Esophagus squamous epithelium (tissue), 5 donors: ENCODE results near the gene SLC45A1. TPM values are rescaled to one million over a fixed set of nuclear protein-coding genes. Genes with fewer than 3 reads are reported as not detected.
A peak's percentile ranks its signal among the peaks of the same experiment; 100 is the strongest.

Source experiments
- DNase-seq: peaks from one replicate; lab custom pipeline; 2025; lab: John Stamatoyannopoulos, UW
- H3K27ac ChIP-seq, 4 donors: fragments of 200-600 bp; sonication (generic); one replicate each; pipeline ENCODE4 v1.5.1; 2016 to 2019; ENCODE audit warnings: mild to moderate bottlenecking in 1 of 4
- H3K27me3 ChIP-seq, 4 donors: fragments of 200-600 bp; sonication (generic); 1 replicate in 3 of 4; 2 replicates in 1 of 4; pipeline versions ENCODE4 v1.5.1 to v1.6.0; 2017 to 2021; ENCODE audit warnings: antibody characterized with exemption in 1 of 4
- H3K36me3 ChIP-seq, 3 donors: fragments of 200-600 bp; sonication (generic); one replicate each; pipeline ENCODE4 v1.5.1; 2016 to 2019
- H3K4me1 ChIP-seq, 3 donors: fragments of 200-600 bp; sonication (generic); one replicate each; pipeline ENCODE4 v1.5.1; 2017 to 2019
- H3K4me3 ChIP-seq, 4 donors: fragments of 200-600 bp; sonication (generic); 1 replicate in 3 of 4; 2 replicates in 1 of 4; pipeline ENCODE4 v1.5.1; 2016 to 2019; ENCODE audit warnings: mild to moderate bottlenecking in 2 of 4, moderate library complexity in 1 of 4
- H3K9me3 ChIP-seq, 3 donors: fragments of 200-600 bp; sonication (generic); one replicate each; pipeline ENCODE4 v1.5.1; 2016 to 2019
- POLR2A ChIP-seq, 4 donors: fragments of 450-650 bp; IDR thresholded peaks; one replicate each; pipeline ENCODE4 v1.6.1; 2017; ENCODE audit warnings: antibody characterized with exemption in 4 of 4, mild to moderate bottlenecking in 4 of 4, moderate library complexity in 3 of 4
- WGBS, 2 donors: methylation state at CpG; one replicate each; pipeline ENCODE4 v1.1.5; 2018; 5-methylcytosine and 5-hydroxymethylcytosine counted together
- intact Hi-C: fragments of 100-400 bp; cut with DNase I; formaldehyde crosslinking; loops from one replicate; pipeline ENCODE4 v1.15.0; 2022
- total RNA-seq, 4 donors: library from RNA; depleted of rRNA; stranded (reverse); fragments of >200 nt; gene quantifications; one replicate each; pipeline ENCODE4 v1.1.0, GENCODE V29; 2016
- TF ChIP-seq, protein P1 (sequence below), 6 experiments: fragments of 450-650 bp in 4 of 6; fragments of 200-600 bp in 2 of 6; sonication (generic) in 2 of 6; IDR thresholded peaks; one replicate each; pipeline ENCODE4 v1.5.1; 2016 to 2019; ENCODE audit warnings: antibody characterized with exemption in 6 of 6, mild to moderate bottlenecking in 4 of 6, moderate library complexity in 4 of 6
- donor health status: DM: yes; HTN: yes; CAD: no.

The SLC45A1 gene
- total RNA-seq, 4 donors from 2014 or later, result 0.13 to 3.4 (median 0.81) TPM

DNA sequence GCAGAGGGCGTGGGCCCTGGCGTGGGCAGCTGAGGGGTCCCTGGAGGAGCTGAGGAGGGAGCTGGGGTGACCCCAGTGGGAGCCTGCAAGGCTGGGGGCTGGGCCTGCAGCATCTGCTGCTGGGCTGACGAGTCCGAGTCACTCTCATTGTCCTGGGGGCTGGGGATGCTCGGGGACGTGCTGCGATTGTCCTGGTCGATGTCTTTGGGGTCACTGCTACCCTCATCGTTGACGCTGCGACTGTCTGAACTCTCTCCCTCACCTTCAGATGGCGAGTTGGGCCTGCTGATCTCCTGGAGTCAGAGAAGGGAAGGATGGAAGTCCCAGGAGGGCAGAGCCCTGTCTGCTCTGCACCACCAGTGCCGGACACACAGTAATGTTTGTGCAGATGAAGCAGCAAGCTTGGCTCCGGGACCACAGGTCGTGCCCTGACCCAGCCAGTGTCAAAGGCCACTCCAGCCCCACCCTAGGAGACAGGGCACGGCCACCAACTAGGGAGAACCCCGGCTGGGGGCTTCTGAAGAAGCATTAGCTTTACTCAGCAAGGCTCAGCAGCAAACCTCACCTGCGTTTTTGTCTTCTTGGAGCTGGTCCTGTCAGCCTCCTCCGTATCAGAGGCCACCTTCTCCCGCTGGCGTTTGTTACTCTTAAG, 43.4 kb downstream of the SLC45A1 start:
- no peak overlapping the region for H3K4me3 ChIP-seq
- peaks cover 57 to 100% (median 62%) of the 10 kb centered on the region in 3 donors for H3K36me3 ChIP-seq
- peaks cover 20 to 51% (median 26%) of the 10 kb centered on the region in 3 donors for H3K4me1 ChIP-seq
- no peak for DNase-seq
- WGBS, 2 donors, result 40 to 94% methylated on average over 1 to 19 of the region's 21 CpGs
- TF ChIP-seq, protein P1, sequence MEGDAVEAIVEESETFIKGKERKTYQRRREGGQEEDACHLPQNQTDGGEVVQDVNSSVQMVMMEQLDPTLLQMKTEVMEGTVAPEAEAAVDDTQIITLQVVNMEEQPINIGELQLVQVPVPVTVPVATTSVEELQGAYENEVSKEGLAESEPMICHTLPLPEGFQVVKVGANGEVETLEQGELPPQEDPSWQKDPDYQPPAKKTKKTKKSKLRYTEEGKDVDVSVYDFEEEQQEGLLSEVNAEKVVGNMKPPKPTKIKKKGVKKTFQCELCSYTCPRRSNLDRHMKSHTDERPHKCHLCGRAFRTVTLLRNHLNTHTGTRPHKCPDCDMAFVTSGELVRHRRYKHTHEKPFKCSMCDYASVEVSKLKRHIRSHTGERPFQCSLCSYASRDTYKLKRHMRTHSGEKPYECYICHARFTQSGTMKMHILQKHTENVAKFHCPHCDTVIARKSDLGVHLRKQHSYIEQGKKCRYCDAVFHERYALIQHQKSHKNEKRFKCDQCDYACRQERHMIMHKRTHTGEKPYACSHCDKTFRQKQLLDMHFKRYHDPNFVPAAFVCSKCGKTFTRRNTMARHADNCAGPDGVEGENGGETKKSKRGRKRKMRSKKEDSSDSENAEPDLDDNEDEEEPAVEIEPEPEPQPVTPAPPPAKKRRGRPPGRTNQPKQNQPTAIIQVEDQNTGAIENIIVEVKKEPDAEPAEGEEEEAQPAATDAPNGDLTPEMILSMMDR (IDR thresholded peaks at IDR 0.05), result no peak
- no peak for TF ChIP-seq POLR2A (IDR thresholded peaks at IDR 0.05)
- no peaks in the 10 kb centered on the region for H3K9me3 ChIP-seq
- H3K27me3 ChIP-seq, result no peaks in the 10 kb centered on the region
- intact Hi-C loops, result no loop called here
- H3K27ac ChIP-seq, result peak overlapping the region in 1 of 4 donors; percentile 6

DNA sequence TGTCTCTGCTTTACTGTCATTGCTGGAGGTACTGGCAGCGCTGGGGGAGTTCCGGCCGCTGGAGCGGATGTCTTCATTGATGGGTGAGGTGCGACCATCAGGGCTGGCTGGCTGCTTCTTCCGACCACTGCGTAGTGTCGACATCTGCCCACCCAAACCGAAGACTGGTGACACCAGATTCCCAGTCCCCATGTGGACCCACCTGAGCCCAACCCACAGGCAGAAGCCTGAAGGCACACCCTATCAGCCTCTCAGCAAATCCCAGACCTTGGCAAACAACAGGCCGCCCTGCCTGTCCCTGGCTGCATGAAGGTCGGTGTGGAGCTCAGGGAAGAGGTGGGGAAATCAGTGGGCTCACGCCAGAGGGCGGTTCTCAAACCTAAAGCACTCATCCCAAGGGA, 44.8 kb downstream of the SLC45A1 start:
- TF ChIP-seq, protein P1 (IDR thresholded peaks at IDR 0.05), result no peak
- no peak for TF ChIP-seq POLR2A (IDR thresholded peaks at IDR 0.05)
- H3K9me3 ChIP-seq, result no peaks in the 10 kb centered on the region
- H3K27ac ChIP-seq, result peak overlapping the region in 3 of 4 donors; percentile 75 to 84 (median 75)
- H3K27me3 ChIP-seq, result no peaks in the 10 kb centered on the region
- H3K4me1 ChIP-seq, result peaks cover 20 to 59% (median 32%) of the 10 kb centered on the region in 3 donors
- 75 to 87% methylated on average over 1 to 5 of the region's 13 CpGs for WGBS, 2 donors
- no peak for DNase-seq
- intact Hi-C loops, result no loop called here
- H3K36me3 ChIP-seq, result peaks cover 49 to 89% (median 51%) of the 10 kb centered on the region in 3 donors
- H3K4me3 ChIP-seq, result no peak overlapping the region

DNA sequence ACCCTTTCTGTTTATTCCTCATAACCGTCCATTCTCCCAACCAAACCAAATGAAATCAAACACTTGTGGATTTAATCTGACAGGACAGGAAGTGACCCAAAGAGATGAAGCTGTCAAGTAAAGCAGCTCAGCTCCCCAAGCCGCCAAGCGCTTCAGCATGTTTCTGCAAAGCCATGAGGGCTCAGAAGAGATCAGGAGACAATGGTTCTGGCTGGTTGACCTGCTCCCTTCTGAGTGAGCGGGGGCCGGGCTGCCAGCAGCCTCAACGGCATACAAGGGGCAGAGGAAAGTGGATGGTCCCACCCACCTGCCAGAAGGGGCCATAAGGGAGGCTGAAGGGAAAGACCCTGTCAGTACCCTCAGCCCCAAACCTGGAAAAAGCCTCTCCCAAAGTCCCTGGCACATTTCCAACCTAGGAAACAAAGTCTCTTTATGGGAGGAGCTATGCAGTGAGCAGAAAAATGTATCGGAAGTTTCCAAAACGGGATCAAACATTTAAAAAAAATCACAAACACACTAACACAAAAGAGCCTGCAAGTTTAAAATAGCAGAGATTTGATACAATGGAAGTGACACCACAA, 45.4 kb downstream of the SLC45A1 start:
- Histone ChIP-seq H3K36me3 (peaks cover 44 to 84% (median 45%) of the 10 kb centered on the region in 3 donors), H3K9me3 (no peaks in the 10 kb centered on the region), H3K27me3 (no peaks in the 10 kb centered on the region), H3K27ac (peak overlapping the region in 3 of 4 donors; percentile 75 to 84 (median 75)), H3K4me1 (peaks cover 20 to 60% (median 35%) of the 10 kb centered on the region in 3 donors), H3K4me3 (no peak overlapping the region)
- no peak for DNase-seq
- intact Hi-C loops, result no loop called here
- 42 to 45% methylated on average over 2 to 8 of the region's 8 CpGs for WGBS, 2 donors
- TF ChIP-seq, protein P1 (IDR thresholded peaks at IDR 0.05), result no peak
- TF ChIP-seq POLR2A (IDR thresholded peaks at IDR 0.05), result no peak

DNA sequence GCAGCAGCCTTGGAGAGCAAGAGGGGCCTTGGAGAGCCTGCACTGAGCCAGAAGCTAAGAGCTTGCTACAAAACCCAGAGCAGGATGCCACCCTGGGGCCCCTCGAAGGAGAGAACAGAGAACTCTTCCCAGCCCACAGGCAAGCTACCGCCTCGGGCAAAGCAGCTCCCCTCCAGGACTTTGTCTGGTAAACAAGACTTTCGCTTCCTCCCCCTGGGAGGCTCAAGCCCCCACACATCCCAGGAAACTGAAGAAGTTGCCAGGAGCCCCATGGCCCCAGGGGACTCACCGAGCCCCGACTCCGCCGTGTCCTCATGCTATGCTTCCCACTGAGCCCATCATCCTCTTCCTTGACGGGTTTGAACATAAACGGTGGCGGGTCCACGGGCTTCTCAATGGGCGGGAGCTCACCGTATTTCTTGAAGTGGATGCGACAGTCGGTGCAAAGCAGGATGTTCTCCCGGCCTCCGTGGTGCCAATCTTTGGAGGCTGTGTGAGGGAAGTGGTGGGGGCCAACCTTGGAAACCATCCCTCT, 45.9 kb downstream of the SLC45A1 start:
- no peak for TF ChIP-seq POLR2A (IDR thresholded peaks at IDR 0.05)
- TF ChIP-seq, protein P1 (IDR thresholded peaks at IDR 0.05), result no peak
- Histone ChIP-seq H3K4me3 (peak overlapping the region in 1 of 4 donors; percentile 19), H3K27ac (peak overlapping the region; percentile 19 to 84 (median 76)), H3K36me3 (peaks cover 38 to 78% (median 39%) of the 10 kb centered on the region in 3 donors), H3K9me3 (no peaks in the 10 kb centered on the region), H3K4me1 (peaks cover 20 to 66% (median 35%) of the 10 kb centered on the region in 3 donors), H3K27me3 (no peaks in the 10 kb centered on the region)
- 47 to 69% methylated on average over 10 to 18 of the region's 18 CpGs for WGBS, 2 donors
- intact Hi-C loops, result no loop called here
- DNase-seq, result no peak
